OCI-LY1 (cell line): ENCODE results near the gene PPT2.
A peak's percentile ranks its signal among the peaks of the same experiment; 100 is the strongest.

Experiments used
- EZH2 ChIP-seq: fragments of 200-600 bp; sonication (generic), shearing (Covaris generic); IDR thresholded peaks from 2 replicates; pipeline ENCODE4 v1.8.0; 2017; ENCODE audit warnings: borderline replicate concordance, mixed run types, mild to moderate bottlenecking, antibody characterized with exemption, low read length, moderate library complexity, mixed read lengths
- TF ChIP-seq, protein P1 (sequence below): fragments of 200-600 bp; sonication (generic), shearing (Covaris generic); IDR thresholded peaks from 2 replicates; pipeline ENCODE4 v1.5.1; 2017; ENCODE audit warnings: mild to moderate bottlenecking, antibody characterized with exemption, low read length, moderate library complexity, mixed read lengths

DNA sequence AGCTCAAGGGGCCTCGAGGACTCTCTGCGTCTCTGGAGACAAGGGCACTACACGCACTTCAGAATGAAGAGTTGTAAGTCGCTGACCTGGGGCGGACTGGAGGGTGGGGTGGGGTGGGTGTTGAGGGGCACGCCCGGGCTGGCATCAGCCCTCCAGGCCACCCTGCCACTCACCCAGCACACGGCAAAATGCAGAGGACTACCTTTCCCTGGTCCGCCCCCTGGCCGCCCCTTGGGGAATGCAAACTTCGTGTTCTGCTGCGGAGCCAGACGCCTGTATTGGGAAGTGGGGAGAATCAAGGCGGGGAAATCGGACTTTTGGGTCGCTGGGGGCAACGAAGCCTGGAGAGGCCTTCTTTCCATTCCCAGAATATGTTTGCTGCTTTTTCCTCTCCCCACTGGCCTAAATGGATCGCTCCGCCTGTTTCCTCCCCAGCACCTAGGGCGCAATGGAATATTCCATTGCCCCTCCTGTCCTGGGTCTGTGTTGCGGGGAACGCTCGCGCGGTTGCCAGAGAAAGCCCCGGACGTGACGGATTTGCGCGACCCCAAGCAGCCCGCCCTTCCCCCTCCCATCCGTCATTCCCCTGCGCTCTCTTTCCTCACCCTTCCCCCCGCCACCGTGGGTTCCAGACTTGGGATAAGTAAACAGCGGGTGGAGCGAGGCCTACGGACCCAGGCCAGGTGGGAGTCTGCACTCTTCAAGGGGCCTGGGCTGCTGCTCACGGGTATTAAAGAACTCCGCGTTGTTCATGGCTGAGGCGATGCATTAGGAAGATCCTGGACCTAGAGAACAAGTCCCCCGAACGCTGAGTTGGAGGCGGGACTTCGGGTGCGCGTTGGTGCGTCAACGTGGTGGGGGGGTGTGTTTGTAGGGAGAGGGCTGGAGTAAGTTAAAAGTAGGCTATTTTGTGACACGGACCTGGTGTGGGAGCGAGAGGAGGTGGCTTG, at the start of gene PPT2:
- TF ChIP-seq, protein P1, sequence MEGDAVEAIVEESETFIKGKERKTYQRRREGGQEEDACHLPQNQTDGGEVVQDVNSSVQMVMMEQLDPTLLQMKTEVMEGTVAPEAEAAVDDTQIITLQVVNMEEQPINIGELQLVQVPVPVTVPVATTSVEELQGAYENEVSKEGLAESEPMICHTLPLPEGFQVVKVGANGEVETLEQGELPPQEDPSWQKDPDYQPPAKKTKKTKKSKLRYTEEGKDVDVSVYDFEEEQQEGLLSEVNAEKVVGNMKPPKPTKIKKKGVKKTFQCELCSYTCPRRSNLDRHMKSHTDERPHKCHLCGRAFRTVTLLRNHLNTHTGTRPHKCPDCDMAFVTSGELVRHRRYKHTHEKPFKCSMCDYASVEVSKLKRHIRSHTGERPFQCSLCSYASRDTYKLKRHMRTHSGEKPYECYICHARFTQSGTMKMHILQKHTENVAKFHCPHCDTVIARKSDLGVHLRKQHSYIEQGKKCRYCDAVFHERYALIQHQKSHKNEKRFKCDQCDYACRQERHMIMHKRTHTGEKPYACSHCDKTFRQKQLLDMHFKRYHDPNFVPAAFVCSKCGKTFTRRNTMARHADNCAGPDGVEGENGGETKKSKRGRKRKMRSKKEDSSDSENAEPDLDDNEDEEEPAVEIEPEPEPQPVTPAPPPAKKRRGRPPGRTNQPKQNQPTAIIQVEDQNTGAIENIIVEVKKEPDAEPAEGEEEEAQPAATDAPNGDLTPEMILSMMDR: peak; percentile 12; the same call in 1 of the 2 replicates
- no peak for TF ChIP-seq EZH2
